ENCODE data around the gene PRCC.

- TF ChIP-seq POLR2AphosphoS5 (IDR thresholded peaks at IDR 0.05; ENCODE audit: low read depth, low read length) (no peak; the same call in 1 of the 2 replicates), SIN3A (IDR thresholded peaks at IDR 0.05; ENCODE audit: borderline replicate concordance, insufficient read depth, low read length) (no peak)
- TF ChIP-seq, protein P1, sequence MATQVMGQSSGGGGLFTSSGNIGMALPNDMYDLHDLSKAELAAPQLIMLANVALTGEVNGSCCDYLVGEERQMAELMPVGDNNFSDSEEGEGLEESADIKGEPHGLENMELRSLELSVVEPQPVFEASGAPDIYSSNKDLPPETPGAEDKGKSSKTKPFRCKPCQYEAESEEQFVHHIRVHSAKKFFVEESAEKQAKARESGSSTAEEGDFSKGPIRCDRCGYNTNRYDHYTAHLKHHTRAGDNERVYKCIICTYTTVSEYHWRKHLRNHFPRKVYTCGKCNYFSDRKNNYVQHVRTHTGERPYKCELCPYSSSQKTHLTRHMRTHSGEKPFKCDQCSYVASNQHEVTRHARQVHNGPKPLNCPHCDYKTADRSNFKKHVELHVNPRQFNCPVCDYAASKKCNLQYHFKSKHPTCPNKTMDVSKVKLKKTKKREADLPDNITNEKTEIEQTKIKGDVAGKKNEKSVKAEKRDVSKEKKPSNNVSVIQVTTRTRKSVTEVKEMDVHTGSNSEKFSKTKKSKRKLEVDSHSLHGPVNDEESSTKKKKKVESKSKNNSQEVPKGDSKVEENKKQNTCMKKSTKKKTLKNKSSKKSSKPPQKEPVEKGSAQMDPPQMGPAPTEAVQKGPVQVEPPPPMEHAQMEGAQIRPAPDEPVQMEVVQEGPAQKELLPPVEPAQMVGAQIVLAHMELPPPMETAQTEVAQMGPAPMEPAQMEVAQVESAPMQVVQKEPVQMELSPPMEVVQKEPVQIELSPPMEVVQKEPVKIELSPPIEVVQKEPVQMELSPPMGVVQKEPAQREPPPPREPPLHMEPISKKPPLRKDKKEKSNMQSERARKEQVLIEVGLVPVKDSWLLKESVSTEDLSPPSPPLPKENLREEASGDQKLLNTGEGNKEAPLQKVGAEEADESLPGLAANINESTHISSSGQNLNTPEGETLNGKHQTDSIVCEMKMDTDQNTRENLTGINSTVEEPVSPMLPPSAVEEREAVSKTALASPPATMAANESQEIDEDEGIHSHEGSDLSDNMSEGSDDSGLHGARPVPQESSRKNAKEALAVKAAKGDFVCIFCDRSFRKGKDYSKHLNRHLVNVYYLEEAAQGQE (IDR thresholded peaks at IDR 0.05; ENCODE audit: insufficient read depth in 1 of 2, low read depth in 2 of 2, low read length in 2 of 2), result no peak
Measured at GRCh38 chr1:156740237-156740740, 27.0 kb upstream of the PRCC start.
